CD14-positive monocyte (primary cell): ENCODE data around the gene KRTAP10-10. TPM values are rescaled to one million over a fixed set of nuclear protein-coding genes. Genes with fewer than 3 reads are reported as not detected.

Experiments
- DNase-seq, 3 donors: peaks; one replicate each; pipeline ENCODE4 v3.0.0-alpha.2; 2011 to 2022
- H2AFZ ChIP-seq: 2 replicates; pipeline ENCODE4 v1.6.0; 2012; ENCODE audit warnings: mild to moderate bottlenecking, low read depth, low read length, inconsistent platforms; ENCODE audit not compliant: insufficient read depth, poor library complexity, severe bottlenecking
- H3K27ac ChIP-seq, 2 donors: 1 replicate in 1 of 2; 2 replicates in 1 of 2; pipeline ENCODE4 v1.5.1; 2012 to 2013; ENCODE audit warnings: low read length in 2 of 2, control low read depth in 1 of 2, inconsistent platforms in 1 of 2, low read depth in 1 of 2, mild to moderate bottlenecking in 1 of 2
- H3K27me3 ChIP-seq, 2 donors: one replicate each; pipeline versions ENCODE4 v1.6.0 to v1.6.1; 2011 to 2013; ENCODE audit warnings: low read length in 2 of 2; ENCODE audit not compliant: control insufficient read depth in 2 of 2, insufficient read depth in 2 of 2
- H3K36me3 ChIP-seq, 2 donors: replicated peaks in 1 of 2; 1 replicate in 1 of 2; 2 replicates in 1 of 2; pipeline versions ENCODE4 v1.5.1 to v1.6.1; 2012 to 2013; ENCODE audit warnings: low read length in 2 of 2, control low read depth in 1 of 2, inconsistent platforms in 1 of 2, mild to moderate bottlenecking in 1 of 2; ENCODE audit not compliant: insufficient read depth in 2 of 2, control insufficient read depth in 1 of 2
- H3K4me1 ChIP-seq, 2 donors: 1 replicate in 1 of 2; 2 replicates in 1 of 2; pipeline versions ENCODE4 v1.5.1 to v1.6.1; 2012 to 2013; ENCODE audit warnings: low read length in 2 of 2, control low read depth in 1 of 2, inconsistent platforms in 1 of 2, mild to moderate bottlenecking in 1 of 2, moderate library complexity in 1 of 2; ENCODE audit not compliant: insufficient read depth in 2 of 2, control insufficient read depth in 1 of 2
- H3K4me2 ChIP-seq: replicated peaks from 2 replicates; pipeline ENCODE3; 2012; ENCODE audit warnings: low read length, moderate library complexity, mild to moderate bottlenecking; ENCODE audit not compliant: poor library complexity, severe bottlenecking; ENCODE audit errors: extremely low read depth
- H3K4me3 ChIP-seq, 3 experiments: fragments of 200-600 bp in 1 of 3; sonication (generic) in 1 of 3; replicated peaks in 1 of 3; 1 replicate in 2 of 3; 2 replicates in 1 of 3; pipeline ENCODE4 v1.5.1; 2011 to 2013; ENCODE audit warnings: low read length in 3 of 3, mild to moderate bottlenecking in 3 of 3, control low read depth in 2 of 3, low read depth in 2 of 3, inconsistent platforms in 1 of 3, moderate library complexity in 1 of 3
- H3K79me2 ChIP-seq: 2 replicates; pipeline ENCODE4 v1.6.0; 2012; ENCODE audit warnings: mild to moderate bottlenecking, control low read depth, inconsistent platforms, low read length, moderate library complexity; ENCODE audit not compliant: insufficient read depth
- H3K9ac ChIP-seq: 2 replicates; pipeline ENCODE4 v1.6.0; 2017; ENCODE audit warnings: low read length, mild to moderate bottlenecking; ENCODE audit not compliant: insufficient read depth, poor library complexity, severe bottlenecking
- H3K9me3 ChIP-seq, 2 donors: replicated peaks in 1 of 2; 1 replicate in 1 of 2; 2 replicates in 1 of 2; pipeline versions ENCODE4 v1.5.1 to v1.6.1; 2012 to 2013; ENCODE audit warnings: low read length in 2 of 2, control low read depth in 1 of 2; ENCODE audit not compliant: control insufficient read depth in 1 of 2, insufficient read depth in 1 of 2
- H4K20me1 ChIP-seq: 2 replicates; pipeline ENCODE4 v1.6.0; 2012; ENCODE audit warnings: mild to moderate bottlenecking, low read length, control low read depth, moderate library complexity; ENCODE audit not compliant: insufficient read depth
- H3K27ac Mint-ChIP-seq, 7 donors: one replicate each; pipeline ENCODE4 v1.8.0; 2020; ENCODE audit warnings: mild to moderate bottlenecking in 7 of 7, mixed read lengths in 7 of 7, moderate library complexity in 6 of 7, inconsistent platforms in 2 of 7
- H3K27me3 Mint-ChIP-seq, 3 donors: one replicate each; pipeline ENCODE4 v1.8.0; 2021 to 2022; ENCODE audit warnings: low read depth in 3 of 3, mild to moderate bottlenecking in 3 of 3, mixed read lengths in 3 of 3, moderate library complexity in 3 of 3, inconsistent platforms in 1 of 3
- H3K36me3 Mint-ChIP-seq, 2 donors: one replicate each; pipeline ENCODE4 v1.8.0; 2020; ENCODE audit warnings: mixed read lengths in 2 of 2, inconsistent platforms in 1 of 2, mild to moderate bottlenecking in 1 of 2
- H3K4me1 Mint-ChIP-seq: one replicate; pipeline ENCODE4 v1.8.0; 2020; ENCODE audit warnings: mild to moderate bottlenecking, mixed read lengths
- H3K4me3 Mint-ChIP-seq, 2 donors: one replicate each; pipeline ENCODE4 v1.8.0; 2020; ENCODE audit warnings: mild to moderate bottlenecking in 2 of 2, mixed read lengths in 2 of 2, moderate library complexity in 1 of 2
- H3K9me3 Mint-ChIP-seq, 7 donors: one replicate each; pipeline ENCODE4 v1.8.0; 2020 to 2022; ENCODE audit warnings: mixed read lengths in 7 of 7, mild to moderate bottlenecking in 6 of 7, moderate library complexity in 6 of 7, inconsistent platforms in 2 of 7
- WGBS: methylation state at CpG from one replicate; pipeline ENCODE4 v1.1.5; 2013; ENCODE audit warnings: missing lambda C conversion rate; ENCODE audit not compliant: insufficient coverage; 5-methylcytosine and 5-hydroxymethylcytosine counted together
- intact Hi-C, 2 donors: fragments of 100-400 bp; cut with micrococcal nuclease; formaldehyde crosslinking; loops; one replicate each; pipeline versions ENCODE4 v1.15.0 to v1.15.1; 2023
- polyA plus RNA-seq, 3 donors: library from polyadenylated mRNA; depleted of rRNA in 1 of 3; unstranded in 2 of 3; stranded (reverse) in 1 of 3; fragments of 300-500 nt in 2 of 3; fragments of >200 nt in 1 of 3; fragmentation: Illumina TruSeq in 2 of 3; gene quantifications; 1 replicate in 2 of 3; 2 replicates in 1 of 3; pipeline ENCODE4 v1.2.3, GENCODE V29; 2012 to 2021
- TF ChIP-seq, protein P1 (sequence below): fragments of 200-600 bp; IDR thresholded peaks from one replicate; pipeline ENCODE4 v1.8.0; 2022; ENCODE audit warnings: antibody characterized with exemption, mild to moderate bottlenecking

The KRTAP10-10 gene
- polyA plus RNA-seq, 3 donors = not detected

DNA sequence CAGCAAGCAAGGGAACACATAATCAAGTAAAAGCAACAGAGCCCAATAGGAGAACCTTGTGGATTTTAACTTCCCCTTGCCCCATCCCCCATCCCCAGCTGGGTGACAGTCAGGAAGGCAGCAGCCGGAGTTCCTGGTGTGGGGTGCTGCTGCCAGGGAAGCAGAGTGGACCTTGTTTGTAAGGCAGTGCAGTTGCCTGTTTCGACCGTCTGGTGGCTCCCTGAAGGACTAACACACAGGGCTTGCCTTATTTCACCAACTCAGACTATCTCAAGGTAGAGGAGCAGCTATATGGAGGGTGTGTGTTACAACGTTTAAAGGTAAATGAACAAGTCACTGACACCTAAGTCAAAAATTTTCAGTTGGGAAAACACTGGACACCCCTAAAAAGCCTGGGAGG is 18.7 kb upstream of the KRTAP10-10 start:
- Histone ChIP-seq H3K9me3 (peaks cover 18 to 20% of the 10 kb centered on the region in 2 donors), H3K36me3 (no peaks in the 10 kb centered on the region), H3K9ac (no peak overlapping the region), H2AFZ (no peak overlapping the region), H3K27ac (no peak overlapping the region), H3K4me1 (no peaks in the 10 kb centered on the region), H3K4me3 (no peak overlapping the region), H3K27me3 (no peaks in the 10 kb centered on the region), H4K20me1 (no peaks in the 10 kb centered on the region), H3K4me2 (no peak overlapping the region), H3K79me2 (no peaks in the 10 kb centered on the region)
- Mint-ChIP-seq H3K9me3 (peaks cover 23 to 32% (median 24%) of the 10 kb centered on the region in 7 donors), H3K4me1 (peaks cover 10% of the 10 kb centered on the region), H3K4me3 (no peak overlapping the region), H3K36me3 (no peaks in the 10 kb centered on the region), H3K27me3 (peaks cover 2 to 9% (median 9%) of the 10 kb centered on the region in 3 donors), H3K27ac (peak overlapping the region in 2 of 7 donors; percentile 5 to 43)
- intact Hi-C loops = no loop called here
- no CpG with 5 or more reads among the region's 4 CpGs for WGBS
- no peak for DNase-seq
- TF ChIP-seq, protein P1, sequence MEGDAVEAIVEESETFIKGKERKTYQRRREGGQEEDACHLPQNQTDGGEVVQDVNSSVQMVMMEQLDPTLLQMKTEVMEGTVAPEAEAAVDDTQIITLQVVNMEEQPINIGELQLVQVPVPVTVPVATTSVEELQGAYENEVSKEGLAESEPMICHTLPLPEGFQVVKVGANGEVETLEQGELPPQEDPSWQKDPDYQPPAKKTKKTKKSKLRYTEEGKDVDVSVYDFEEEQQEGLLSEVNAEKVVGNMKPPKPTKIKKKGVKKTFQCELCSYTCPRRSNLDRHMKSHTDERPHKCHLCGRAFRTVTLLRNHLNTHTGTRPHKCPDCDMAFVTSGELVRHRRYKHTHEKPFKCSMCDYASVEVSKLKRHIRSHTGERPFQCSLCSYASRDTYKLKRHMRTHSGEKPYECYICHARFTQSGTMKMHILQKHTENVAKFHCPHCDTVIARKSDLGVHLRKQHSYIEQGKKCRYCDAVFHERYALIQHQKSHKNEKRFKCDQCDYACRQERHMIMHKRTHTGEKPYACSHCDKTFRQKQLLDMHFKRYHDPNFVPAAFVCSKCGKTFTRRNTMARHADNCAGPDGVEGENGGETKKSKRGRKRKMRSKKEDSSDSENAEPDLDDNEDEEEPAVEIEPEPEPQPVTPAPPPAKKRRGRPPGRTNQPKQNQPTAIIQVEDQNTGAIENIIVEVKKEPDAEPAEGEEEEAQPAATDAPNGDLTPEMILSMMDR = no peak

DNA sequence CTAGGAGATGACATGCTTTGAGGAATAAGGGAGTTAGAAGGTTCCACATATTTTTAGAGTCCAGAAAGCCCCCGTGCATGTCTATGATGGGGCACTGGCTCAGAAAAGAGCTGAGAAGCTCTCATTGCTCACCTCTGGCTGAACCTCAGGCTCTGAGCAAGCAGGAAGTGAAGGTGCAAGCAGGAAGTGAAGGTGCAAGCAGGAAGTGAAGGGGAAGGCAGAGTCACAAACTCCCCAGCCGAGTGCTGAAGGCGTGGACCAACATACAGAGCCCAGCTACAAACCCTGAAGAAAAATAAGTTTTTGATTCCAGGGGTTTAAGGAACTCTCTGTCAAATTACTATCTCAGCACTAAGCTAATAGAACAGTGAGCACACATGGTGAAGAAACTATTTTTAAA is 18.2 kb upstream of the KRTAP10-10 start:
- Mint-ChIP-seq H3K27me3 (peaks cover 2 to 9% (median 9%) of the 10 kb centered on the region in 3 donors), H3K4me3 (peak overlapping the region in 1 of 2 donors; percentile 25), H3K9me3 (peaks cover 27 to 36% (median 28%) of the 10 kb centered on the region in 7 donors), H3K36me3 (no peaks in the 10 kb centered on the region), H3K27ac (peak overlapping the region in 1 of 7 donors; percentile 5), H3K4me1 (peaks cover 10% of the 10 kb centered on the region)
- no peak overlapping the region for H3K9ac ChIP-seq
- no peaks in the 10 kb centered on the region for H3K4me1 ChIP-seq
- H3K4me2 ChIP-seq = no peak overlapping the region
- no peak for DNase-seq
- H3K27me3 ChIP-seq = no peaks in the 10 kb centered on the region
- TF ChIP-seq, protein P1 = no peak
- H4K20me1 ChIP-seq = no peaks in the 10 kb centered on the region
- H2AFZ ChIP-seq = no peak overlapping the region
- H3K27ac ChIP-seq = no peak overlapping the region
- WGBS = 86% methylated on average over 1 of the region's 3 CpGs
- H3K79me2 ChIP-seq = no peaks in the 10 kb centered on the region
- peaks cover 18 to 24% of the 10 kb centered on the region in 2 donors for H3K9me3 ChIP-seq
- intact Hi-C loops = no loop called here
- H3K4me3 ChIP-seq = no peak overlapping the region
- no peaks in the 10 kb centered on the region for H3K36me3 ChIP-seq
